WERI-Rb-1 (cell line): ENCODE results near the gene SCN11A.
A peak's percentile ranks its signal among the peaks of the same experiment; 100 is the strongest.
"Not testable (repeated sequence)": the region's sequence is repeated elsewhere in the genome, so short reads cannot be mapped to it uniquely, and the experiment has no call there.

Experiments
- DNase-seq: peaks from one replicate; pipeline ENCODE4 v3.0.0-alpha.2; 2020
- H3K27ac ChIP-seq: fragments of 250-450 bp; sonication (Bioruptor Pico); 2 replicates; pipeline ENCODE4 v1.5.1; 2020; ENCODE audit warnings: mild to moderate bottlenecking, moderate library complexity
- H3K27me3 ChIP-seq: fragments of 250-450 bp; sonication (Bioruptor Pico); 2 replicates; pipeline ENCODE4 v1.5.1; 2021; ENCODE audit warnings: mild to moderate bottlenecking, low read depth, moderate library complexity; ENCODE audit not compliant: insufficient read depth, severe bottlenecking
- H3K36me3 ChIP-seq: fragments of 250-450 bp; sonication (Bioruptor Pico); 2 replicates; pipeline ENCODE4 v1.5.1; 2020; ENCODE audit warnings: mild to moderate bottlenecking, moderate library complexity
- H3K4me3 ChIP-seq: 2 replicates; pipeline ENCODE4 v1.5.1; 2011; ENCODE audit warnings: low read depth, mild to moderate bottlenecking, control low read depth, low read length
- H3K9me3 ChIP-seq: fragments of 250-450 bp; sonication (Bioruptor Pico); 2 replicates; pipeline ENCODE4 v1.5.1; 2021; ENCODE audit warnings: mild to moderate bottlenecking, moderate library complexity; ENCODE audit not compliant: severe bottlenecking
- TF ChIP-seq, protein P1 (sequence below): IDR thresholded peaks from 2 replicates; pipeline ENCODE4 v1.5.1; 2011; ENCODE audit warnings: low read depth, mild to moderate bottlenecking, control low read depth, inconsistent platforms, low read length

The SCN11A gene

DNA sequence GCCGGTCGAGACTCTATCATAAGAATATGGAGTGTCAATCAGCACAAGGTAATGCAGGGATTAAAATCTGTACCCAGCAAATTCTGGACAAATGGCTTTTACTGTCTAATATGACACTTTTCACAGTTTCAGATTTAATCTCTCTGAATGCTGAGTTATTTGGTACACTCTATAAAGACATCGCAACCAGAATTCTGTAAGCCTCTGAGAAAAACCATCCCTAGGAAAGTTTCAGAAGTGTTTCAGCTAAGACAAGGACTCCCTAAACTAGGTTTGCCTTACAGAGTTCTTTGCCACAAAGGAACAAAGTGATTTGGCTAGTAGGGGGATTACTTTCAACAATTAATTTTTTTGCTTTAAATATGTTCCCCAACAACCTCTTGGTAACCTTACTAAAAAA lies 11.4 kb upstream of the SCN11A start:
- Histone ChIP-seq H3K9me3 (no peaks in the 10 kb centered on the region), H3K27ac (no peak overlapping the region), H3K36me3 (peaks cover 19% of the 10 kb centered on the region), H3K27me3 (no peaks in the 10 kb centered on the region), H3K4me3 (no peak overlapping the region)
- DNase-seq: no peak
- TF ChIP-seq, protein P1, sequence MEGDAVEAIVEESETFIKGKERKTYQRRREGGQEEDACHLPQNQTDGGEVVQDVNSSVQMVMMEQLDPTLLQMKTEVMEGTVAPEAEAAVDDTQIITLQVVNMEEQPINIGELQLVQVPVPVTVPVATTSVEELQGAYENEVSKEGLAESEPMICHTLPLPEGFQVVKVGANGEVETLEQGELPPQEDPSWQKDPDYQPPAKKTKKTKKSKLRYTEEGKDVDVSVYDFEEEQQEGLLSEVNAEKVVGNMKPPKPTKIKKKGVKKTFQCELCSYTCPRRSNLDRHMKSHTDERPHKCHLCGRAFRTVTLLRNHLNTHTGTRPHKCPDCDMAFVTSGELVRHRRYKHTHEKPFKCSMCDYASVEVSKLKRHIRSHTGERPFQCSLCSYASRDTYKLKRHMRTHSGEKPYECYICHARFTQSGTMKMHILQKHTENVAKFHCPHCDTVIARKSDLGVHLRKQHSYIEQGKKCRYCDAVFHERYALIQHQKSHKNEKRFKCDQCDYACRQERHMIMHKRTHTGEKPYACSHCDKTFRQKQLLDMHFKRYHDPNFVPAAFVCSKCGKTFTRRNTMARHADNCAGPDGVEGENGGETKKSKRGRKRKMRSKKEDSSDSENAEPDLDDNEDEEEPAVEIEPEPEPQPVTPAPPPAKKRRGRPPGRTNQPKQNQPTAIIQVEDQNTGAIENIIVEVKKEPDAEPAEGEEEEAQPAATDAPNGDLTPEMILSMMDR: no peak

DNA sequence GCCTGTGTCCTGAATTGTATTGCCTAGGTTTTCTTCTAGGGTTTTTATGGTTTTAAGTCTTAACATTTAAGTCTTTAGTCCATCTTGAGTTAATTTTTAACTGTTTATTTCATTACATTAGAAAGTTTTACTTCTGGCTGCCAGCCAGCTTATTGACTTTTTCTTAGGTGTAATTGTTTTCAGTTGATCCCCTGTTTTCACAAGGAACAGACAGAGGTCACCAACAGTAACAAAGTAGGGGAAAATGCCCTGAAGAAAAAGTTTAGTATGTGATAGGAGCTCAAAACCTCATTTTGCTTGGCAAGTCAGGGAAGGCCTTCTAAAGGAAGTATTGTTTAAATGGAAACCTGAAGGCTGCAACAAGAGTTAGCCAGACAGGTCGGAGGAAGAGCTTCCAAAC lies 10.4 kb upstream of the SCN11A start:
- Histone ChIP-seq H3K4me3 (no peak overlapping the region), H3K9me3 (no peaks in the 10 kb centered on the region), H3K27me3 (no peaks in the 10 kb centered on the region), H3K36me3 (peaks cover 13% of the 10 kb centered on the region), H3K27ac (no peak overlapping the region)
- TF ChIP-seq, protein P1: no peak
- DNase-seq: no peak

DNA sequence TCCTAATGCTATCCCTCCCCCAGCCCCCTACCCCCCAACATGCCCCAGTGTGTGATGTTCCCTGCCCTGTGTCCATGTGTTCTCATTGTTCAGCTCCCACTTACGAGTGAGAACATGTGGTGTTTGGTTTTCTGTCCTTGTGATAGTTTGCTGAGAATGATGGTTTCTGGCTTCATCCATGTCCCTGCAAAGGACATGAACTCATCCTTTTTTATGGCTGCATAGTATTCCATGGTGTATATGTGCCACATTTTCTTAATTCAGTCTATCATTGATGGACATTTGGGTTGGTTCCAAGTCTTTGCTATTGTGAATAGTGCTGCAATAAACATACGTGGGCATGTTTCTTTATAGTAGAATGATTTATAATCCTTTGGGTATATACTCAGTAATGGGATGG lies 9.5 kb upstream of the SCN11A start:
- not testable (repeated sequence) for H3K4me3 ChIP-seq, H3K9me3 ChIP-seq, H3K36me3 ChIP-seq, H3K27me3 ChIP-seq, H3K27ac ChIP-seq, DNase-seq

DNA sequence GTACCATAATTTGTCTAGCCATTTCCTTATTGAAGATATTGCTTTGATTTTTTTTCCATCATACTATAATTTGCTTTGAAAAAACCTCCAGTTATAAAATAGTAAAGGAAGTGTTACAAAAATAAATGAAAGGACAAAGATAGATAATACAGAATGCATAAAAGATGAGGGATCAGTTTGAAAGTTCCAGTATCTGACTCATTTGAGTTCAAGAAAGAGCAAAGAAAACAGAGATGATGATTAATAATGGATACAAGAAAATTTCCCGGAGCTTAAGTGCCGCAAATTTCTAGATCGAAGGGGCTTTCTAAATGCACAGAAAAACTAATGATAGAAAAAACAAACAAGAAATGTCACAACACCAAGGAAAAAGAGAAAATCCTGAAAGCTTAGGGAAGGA lies 4.4 kb upstream of the SCN11A start:
- TF ChIP-seq, protein P1: no peak
- H3K4me3 ChIP-seq: no peak overlapping the region
- no peak for DNase-seq
- H3K36me3 ChIP-seq: no peaks in the 10 kb centered on the region
- H3K27ac ChIP-seq: no peak overlapping the region
- H3K27me3 ChIP-seq: no peaks in the 10 kb centered on the region
- no peaks in the 10 kb centered on the region for H3K9me3 ChIP-seq

DNA sequence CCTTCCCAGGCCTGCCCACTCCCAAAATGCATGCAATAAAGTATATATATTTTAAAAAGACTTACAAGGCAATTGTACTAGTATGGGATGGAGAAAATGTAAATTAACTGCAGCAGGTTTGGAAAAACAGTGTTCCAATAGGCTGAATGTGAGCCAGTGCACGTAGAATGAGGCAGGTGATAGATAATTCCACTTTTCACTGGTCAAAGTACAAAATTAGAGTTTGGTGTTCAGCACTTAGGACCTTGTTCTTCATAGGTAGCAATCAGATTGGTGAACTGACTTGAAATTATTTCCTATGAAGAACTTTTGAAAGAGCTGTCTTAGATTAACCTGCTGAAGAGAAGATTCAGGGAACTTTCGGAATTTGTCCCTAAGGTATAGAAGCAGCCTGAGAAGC lies 2.0 kb upstream of the SCN11A start:
- Histone ChIP-seq H3K27ac (no peak overlapping the region), H3K27me3 (no peaks in the 10 kb centered on the region), H3K36me3 (no peaks in the 10 kb centered on the region), H3K4me3 (no peak overlapping the region), H3K9me3 (no peaks in the 10 kb centered on the region)
- TF ChIP-seq, protein P1: no peak
- DNase-seq: no peak

DNA sequence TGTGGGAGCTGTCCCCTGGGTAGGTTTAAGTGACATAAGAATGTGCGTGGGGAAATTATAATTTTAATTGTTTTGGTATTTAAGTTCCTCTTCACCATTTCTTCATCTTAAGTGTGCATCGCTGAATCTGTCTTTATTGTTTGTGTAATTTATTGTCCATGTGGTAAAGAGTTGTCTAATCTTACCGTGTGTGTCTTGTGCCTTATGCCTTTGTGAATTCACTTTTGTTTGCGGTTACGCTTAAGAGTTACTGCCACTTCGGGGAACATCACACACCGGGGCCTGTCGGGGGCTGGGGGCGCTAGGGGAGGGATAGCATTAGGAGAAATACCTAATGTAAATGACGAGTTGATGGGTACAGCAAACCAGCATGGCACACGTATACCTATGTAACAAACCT lies 839 bp upstream of the SCN11A start:
- Histone ChIP-seq H3K27me3 (no peaks in the 10 kb centered on the region), H3K4me3 (peak overlapping the region; percentile 89), H3K36me3 (no peaks in the 10 kb centered on the region), H3K27ac (peak overlapping the region; percentile 88), H3K9me3 (no peaks in the 10 kb centered on the region)
- TF ChIP-seq, protein P1: no peak
- no peak for DNase-seq

DNA sequence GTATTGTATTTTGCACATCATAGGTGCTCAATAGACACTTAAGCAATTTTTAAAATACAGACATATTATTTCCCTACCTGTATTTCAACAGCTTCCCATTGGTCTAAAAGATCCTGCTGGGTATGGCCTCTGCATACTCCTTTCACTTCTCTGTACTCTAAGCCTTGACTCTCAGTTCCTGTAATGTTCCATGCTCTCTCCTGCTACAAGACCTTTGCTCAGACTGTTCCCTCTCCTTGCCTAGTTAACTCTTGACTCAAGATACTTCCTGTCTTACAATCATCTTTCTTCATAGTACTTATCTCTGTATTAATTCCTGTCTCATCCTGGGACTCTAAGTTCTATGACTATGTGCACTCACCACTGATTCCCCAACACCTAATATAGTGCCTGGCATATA lies 1.7 kb downstream of the SCN11A start:
- H3K27me3 ChIP-seq: no peaks in the 10 kb centered on the region
- TF ChIP-seq, protein P1: no peak
- H3K9me3 ChIP-seq: no peaks in the 10 kb centered on the region
- no peak for DNase-seq
- H3K27ac ChIP-seq: no peak overlapping the region
- no peak overlapping the region for H3K4me3 ChIP-seq
- no peaks in the 10 kb centered on the region for H3K36me3 ChIP-seq
